Stomach (tissue), 9 donors: ENCODE results near the gene EPB41L4B. TPM values are rescaled to one million over a fixed set of nuclear protein-coding genes. Genes with fewer than 3 reads are reported as not detected.

Experiments used
- DNase-seq, 2 donors: peaks; one replicate each; pipeline versions ENCODE4 v3.0.0 to v3.0.0-alpha.2; 2013 to 2019
- H3K27ac ChIP-seq, 5 donors: fragments of 200-600 bp in 4 of 5; sonication (generic) in 4 of 5; one replicate each; pipeline ENCODE4 v1.5.1; 2013 to 2019; ENCODE audit warnings: mild to moderate bottlenecking in 1 of 5, moderate library complexity in 1 of 5
- H3K27me3 ChIP-seq, 3 donors: fragments of 200-600 bp; sonication (generic); one replicate each; pipeline ENCODE4 v1.5.1; 2017 to 2019; ENCODE audit warnings: mixed run types in 1 of 3
- H3K36me3 ChIP-seq, 4 donors: fragments of 200-600 bp; sonication (generic); 1 replicate in 3 of 4; 2 replicates in 1 of 4; pipeline ENCODE4 v1.5.1; 2016 to 2019
- H3K4me1 ChIP-seq, 4 donors: fragments of 200-600 bp; sonication (generic); one replicate each; pipeline ENCODE4 v1.5.1; 2016 to 2019
- H3K4me3 ChIP-seq, 4 donors: fragments of 200-600 bp; sonication (generic) in 3 of 4; one replicate each; pipeline ENCODE4 v1.5.1; 2016 to 2019; ENCODE audit warnings: mild to moderate bottlenecking in 1 of 4
- H3K9me3 ChIP-seq, 4 donors: fragments of 200-600 bp; sonication (generic); one replicate each; pipeline ENCODE4 v1.5.1; 2016 to 2019
- EP300 ChIP-seq: sonication (generic); formaldehyde crosslinking; IDR thresholded peaks from one replicate; pipeline ENCODE4 v1.6.1; 2017; ENCODE audit warnings: antibody characterized with exemption
- POLR2A ChIP-seq, 4 donors: fragments of 450-650 bp; IDR thresholded peaks; one replicate each; pipeline ENCODE4 v1.6.1; 2016; ENCODE audit warnings: antibody characterized with exemption in 4 of 4, control low read depth in 2 of 4, mild to moderate bottlenecking in 1 of 4, moderate library complexity in 1 of 4
- POLR2AphosphoS5 ChIP-seq, 3 donors: sonication (generic); formaldehyde crosslinking; IDR thresholded peaks; one replicate each; pipeline ENCODE4 v1.6.1; 2016; ENCODE audit warnings: antibody characterized with exemption in 3 of 3
- WGBS, 5 donors: extraction: QIAGEN DNeasy Blood & Tissue Kit in 3 of 5; methylation state at CpG; one replicate each; pipeline versions ENCODE4 v1.1.5 to v1.1.7; 2013 to 2018; 5-methylcytosine and 5-hydroxymethylcytosine counted together
- intact Hi-C: fragments of 100-400 bp; cut with DNase I; formaldehyde crosslinking; loops from one replicate; pipeline ENCODE4 v1.15.1; 2023; ENCODE audit warnings: low total_unique reads
- polyA plus RNA-seq, 3 donors: library from polyadenylated mRNA; stranded (reverse); fragments of 200-250 nt; gene quantifications; one replicate each; pipeline ENCODE4 v1.2.3, GENCODE V29; 2013
- total RNA-seq, 5 donors: library from RNA; depleted of rRNA; stranded (reverse); fragments of >200 nt; gene quantifications; one replicate each; pipeline versions ENCODE4 v1.1.0 to v1.2.3, GENCODE V29; 2014 to 2016
- TF ChIP-seq, protein P1 (sequence below), 7 experiments: fragments of 450-650 bp in 4 of 7; fragments of 200-600 bp in 3 of 7; sonication (generic) in 3 of 7; IDR thresholded peaks; one replicate each; pipeline ENCODE4 v1.5.1; 2016 to 2019; ENCODE audit warnings: antibody characterized with exemption in 7 of 7, control low read depth in 2 of 7, mild to moderate bottlenecking in 1 of 7
- donor health status: healthy with polysubstance abuse.
- donor health status: Bipolar disorder and iron deficiency.
- donor health status: healthy.

EPB41L4B gene
- total and polyA plus RNA-seq, 8 donors: 9.2 to 52.4 (median 24.4) TPM

DNA sequence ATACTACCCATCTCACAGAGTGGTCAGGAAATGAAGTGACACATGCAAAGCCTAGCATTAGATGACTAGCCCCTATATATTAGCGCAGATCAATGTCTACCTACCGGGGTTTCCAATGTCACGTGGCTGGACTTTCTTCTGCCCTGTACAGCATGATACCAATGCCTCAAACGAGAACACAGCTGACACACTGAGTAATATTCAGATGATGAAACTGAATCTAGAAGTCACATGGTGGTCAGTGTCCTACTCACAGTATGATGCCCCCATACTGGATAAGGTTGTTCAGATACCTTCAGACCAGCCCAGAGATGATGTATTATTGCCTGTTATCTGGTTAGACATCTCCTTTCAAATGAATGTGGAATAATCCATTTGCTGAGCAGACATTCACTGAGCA, 82.7 kb downstream of the EPB41L4B start:
- WGBS, 5 donors: 86 to 94% (median 87%) methylated on average over 4 of the region's 4 CpGs
- no peak for TF ChIP-seq EP300
- TF ChIP-seq POLR2AphosphoS5 (IDR thresholded peaks at IDR 0.05): no peak
- TF ChIP-seq, protein P1, sequence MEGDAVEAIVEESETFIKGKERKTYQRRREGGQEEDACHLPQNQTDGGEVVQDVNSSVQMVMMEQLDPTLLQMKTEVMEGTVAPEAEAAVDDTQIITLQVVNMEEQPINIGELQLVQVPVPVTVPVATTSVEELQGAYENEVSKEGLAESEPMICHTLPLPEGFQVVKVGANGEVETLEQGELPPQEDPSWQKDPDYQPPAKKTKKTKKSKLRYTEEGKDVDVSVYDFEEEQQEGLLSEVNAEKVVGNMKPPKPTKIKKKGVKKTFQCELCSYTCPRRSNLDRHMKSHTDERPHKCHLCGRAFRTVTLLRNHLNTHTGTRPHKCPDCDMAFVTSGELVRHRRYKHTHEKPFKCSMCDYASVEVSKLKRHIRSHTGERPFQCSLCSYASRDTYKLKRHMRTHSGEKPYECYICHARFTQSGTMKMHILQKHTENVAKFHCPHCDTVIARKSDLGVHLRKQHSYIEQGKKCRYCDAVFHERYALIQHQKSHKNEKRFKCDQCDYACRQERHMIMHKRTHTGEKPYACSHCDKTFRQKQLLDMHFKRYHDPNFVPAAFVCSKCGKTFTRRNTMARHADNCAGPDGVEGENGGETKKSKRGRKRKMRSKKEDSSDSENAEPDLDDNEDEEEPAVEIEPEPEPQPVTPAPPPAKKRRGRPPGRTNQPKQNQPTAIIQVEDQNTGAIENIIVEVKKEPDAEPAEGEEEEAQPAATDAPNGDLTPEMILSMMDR (IDR thresholded peaks at IDR 0.05): no peak
- H3K9me3 ChIP-seq: no peaks in the 10 kb centered on the region
- H3K4me3 ChIP-seq: no peak overlapping the region
- intact Hi-C loops: no loop called here
- H3K4me1 ChIP-seq: peaks cover 0 to 9% (median 4%) of the 10 kb centered on the region in 4 donors
- no peak overlapping the region for H3K27ac ChIP-seq
- DNase-seq: no peak
- peaks cover 0 to 6% (median 2%) of the 10 kb centered on the region in 4 donors for H3K36me3 ChIP-seq
- H3K27me3 ChIP-seq: no peaks in the 10 kb centered on the region

DNA sequence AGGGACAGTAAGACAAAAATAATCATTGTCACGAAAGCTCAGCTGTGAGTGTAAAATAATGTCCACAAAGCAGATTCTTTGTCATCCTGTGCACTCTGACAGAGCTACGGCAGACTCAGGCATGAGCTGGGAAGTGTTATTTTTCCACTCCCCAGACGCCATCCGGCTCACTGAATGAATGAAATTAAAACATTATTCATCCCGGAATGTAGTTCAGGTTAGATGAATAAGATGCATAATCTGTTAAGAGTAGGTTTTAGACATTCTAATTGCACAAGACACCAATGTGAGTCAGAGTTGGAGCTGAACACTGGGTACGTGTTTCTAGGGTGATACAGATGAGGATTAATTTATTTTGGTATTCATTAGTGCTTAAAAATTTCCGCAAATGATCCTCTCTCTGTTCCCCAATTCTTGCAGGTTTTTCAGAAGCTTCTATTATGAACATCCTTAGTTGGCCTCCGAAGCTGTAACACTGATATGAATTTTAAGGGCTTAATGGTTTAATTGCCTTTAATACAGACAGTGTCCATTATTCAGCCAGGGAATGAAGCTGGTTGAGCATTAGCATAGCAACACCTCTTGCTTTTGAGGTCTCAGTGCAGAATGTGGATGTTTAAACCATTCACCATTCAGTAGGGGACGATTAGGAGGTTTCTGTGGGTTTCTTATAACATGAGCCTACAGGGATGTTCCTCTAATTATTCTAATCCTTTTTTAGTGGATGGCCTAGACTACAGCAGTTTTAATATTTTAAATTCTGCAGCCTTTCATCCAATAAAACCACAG, 88.2 kb downstream of the EPB41L4B start:
- Histone ChIP-seq H3K9me3 (no peaks in the 10 kb centered on the region), H3K4me1 (peaks cover 0 to 9% (median 0%) of the 10 kb centered on the region in 4 donors), H3K27me3 (no peaks in the 10 kb centered on the region), H3K36me3 (no peaks in the 10 kb centered on the region), H3K27ac (no peak overlapping the region), H3K4me3 (no peak overlapping the region)
- TF ChIP-seq EP300: no peak
- intact Hi-C loops: no loop called here
- no peak for DNase-seq
- 67 to 71% (median 68%) methylated on average over 9 of the region's 9 CpGs for WGBS, 5 donors

DNA sequence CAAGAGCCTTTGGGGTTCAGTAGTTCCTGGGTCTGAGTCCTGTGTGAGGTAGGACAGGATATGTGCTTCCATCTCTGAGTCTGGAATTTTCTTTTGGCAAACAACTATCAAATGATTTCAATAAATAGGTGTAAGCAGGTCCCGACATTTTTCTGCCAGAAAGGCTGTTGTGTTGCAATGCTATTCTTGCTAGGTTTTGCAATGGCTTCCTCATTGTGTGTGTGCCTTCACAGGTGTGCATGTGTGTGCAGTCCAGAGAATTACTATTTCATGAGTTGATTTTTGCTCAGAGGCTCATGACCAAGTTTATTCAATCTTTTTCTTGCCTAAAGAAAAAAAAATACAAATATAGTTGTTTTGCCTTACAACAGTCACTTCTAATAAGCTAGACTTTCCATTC, 89.3 kb downstream of the EPB41L4B start:
- no peaks in the 10 kb centered on the region for H3K36me3 ChIP-seq
- no peaks in the 10 kb centered on the region for H3K9me3 ChIP-seq
- TF ChIP-seq, protein P1 (IDR thresholded peaks at IDR 0.05): no peak
- TF ChIP-seq EP300 (no peak), POLR2AphosphoS5 (IDR thresholded peaks at IDR 0.05) (no peak), POLR2A (IDR thresholded peaks at IDR 0.05) (no peak)
- peaks cover 0 to 9% (median 0%) of the 10 kb centered on the region in 4 donors for H3K4me1 ChIP-seq
- 50 to 84% (median 69%) methylated on average over 1 of the region's 1 CpG for WGBS, 5 donors
- intact Hi-C loops: no loop called here
- no peak for DNase-seq
- H3K4me3 ChIP-seq: no peak overlapping the region
- H3K27ac ChIP-seq: no peak overlapping the region
- H3K27me3 ChIP-seq: no peaks in the 10 kb centered on the region

DNA sequence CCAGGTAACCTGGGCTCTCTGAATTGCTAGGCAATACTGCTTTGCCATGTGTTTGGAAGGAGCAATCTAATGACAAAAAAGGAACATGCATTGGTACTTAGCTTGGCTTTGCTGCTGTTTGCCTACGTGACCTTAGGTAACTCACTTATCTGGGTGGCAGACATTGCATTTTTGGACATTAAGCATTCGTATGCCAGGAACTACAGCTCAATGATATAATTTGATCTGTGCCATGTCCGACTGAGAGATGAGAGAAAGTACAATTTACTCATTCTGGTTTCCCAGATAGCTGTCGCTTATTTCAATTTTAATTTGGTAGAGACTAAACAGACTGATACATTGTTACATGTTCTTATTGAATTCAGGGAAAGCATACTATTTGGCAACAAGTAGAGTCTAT, 90.6 kb downstream of the EPB41L4B start:
- intact Hi-C loops: no loop called here
- WGBS, 5 donors: 64 to 88% (median 69%) methylated on average over 4 of the region's 4 CpGs

More for the DNA sequence above, 90.6 kb downstream of the EPB41L4B start:
- no peak overlapping the region for H3K27ac ChIP-seq
- H3K36me3 ChIP-seq: no peaks in the 10 kb centered on the region
- no peak overlapping the region for H3K4me3 ChIP-seq
- DNase-seq: no peak
- peaks cover 0 to 9% (median 0%) of the 10 kb centered on the region in 4 donors for H3K4me1 ChIP-seq
- no peaks in the 10 kb centered on the region for H3K27me3 ChIP-seq
- TF ChIP-seq, protein P1 (IDR thresholded peaks at IDR 0.05): no peak
- TF ChIP-seq POLR2AphosphoS5 (IDR thresholded peaks at IDR 0.05) (no peak), EP300 (no peak), POLR2A (IDR thresholded peaks at IDR 0.05) (no peak)
- H3K9me3 ChIP-seq: no peaks in the 10 kb centered on the region
